Osteocyte (in vitro differentiated cells): Measurements from ENCODE around the gene ZNF207. TPM values are rescaled to one million over a fixed set of nuclear protein-coding genes. Genes with fewer than 3 reads are reported as not detected.
"Not testable (repeated sequence)": the region's sequence is repeated elsewhere in the genome, so short reads cannot be mapped to it uniquely, and the experiment has no call there.

Source experiments
- DNase-seq: peaks from one replicate; pipeline ENCODE4 v3.0.0; 2021; ENCODE audit warnings: mixed read lengths; ENCODE audit not compliant: unreplicated experiment; ENCODE audit errors: extremely low spot score
- H3K27ac Mint-ChIP-seq: one replicate; pipeline ENCODE4 v1.8.0; 2021; ENCODE audit warnings: mild to moderate bottlenecking, mixed read lengths; ENCODE audit not compliant: unreplicated experiment
- H3K27me3 Mint-ChIP-seq: one replicate; pipeline ENCODE4 v1.8.0; 2021; ENCODE audit warnings: mixed read lengths; ENCODE audit not compliant: unreplicated experiment
- H3K36me3 Mint-ChIP-seq: one replicate; pipeline ENCODE4 v1.8.0; 2021; ENCODE audit warnings: mixed read lengths; ENCODE audit not compliant: unreplicated experiment
- H3K4me1 Mint-ChIP-seq: one replicate; pipeline ENCODE4 v1.8.0; 2021; ENCODE audit warnings: mixed read lengths; ENCODE audit not compliant: unreplicated experiment
- H3K4me3 Mint-ChIP-seq: one replicate; pipeline ENCODE4 v1.8.0; 2021; ENCODE audit warnings: mild to moderate bottlenecking, moderate library complexity, mixed read lengths; ENCODE audit not compliant: unreplicated experiment
- H3K9me3 Mint-ChIP-seq: one replicate; pipeline ENCODE4 v1.8.0; 2021; ENCODE audit warnings: mixed read lengths; ENCODE audit not compliant: unreplicated experiment
- CTCF ChIP-seq: fragments of 200-600 bp; sonication (generic); IDR thresholded peaks from 2 replicates; pipeline ENCODE4 v1.5.0; 2021; ENCODE audit warnings: antibody characterized with exemption, mild to moderate bottlenecking, moderate library complexity
- total RNA-seq: library from RNA; stranded (reverse); gene quantifications from 2 replicates; pipeline ENCODE4 v1.2.1, GENCODE V29; 2021

The ZNF207 gene
- total RNA-seq, 1 donor from 2014 or later: 153 TPM

- no peak overlapping the region for H3K27ac Mint-ChIP-seq
- no peaks in the 10 kb centered on the region for H3K9me3 Mint-ChIP-seq
- H3K27me3 Mint-ChIP-seq: peaks cover 21% of the 10 kb centered on the region
- DNase-seq: no peak
- H3K4me1 Mint-ChIP-seq: no peaks in the 10 kb centered on the region
- TF ChIP-seq CTCF: no peak
- no peaks in the 10 kb centered on the region for H3K36me3 Mint-ChIP-seq
- no peak overlapping the region for H3K4me3 Mint-ChIP-seq
Observed at GRCh38 chr17:32317353-32317752, 32.6 kb upstream of the ZNF207 start.

GRCh38 chr17:32318071-32318470, 31.9 kb upstream of the ZNF207 start:
- Mint-ChIP-seq H3K9me3 (no peaks in the 10 kb centered on the region), H3K4me1 (no peaks in the 10 kb centered on the region), H3K27ac (no peak overlapping the region), H3K36me3 (no peaks in the 10 kb centered on the region), H3K4me3 (no peak overlapping the region), H3K27me3 (peaks cover 21% of the 10 kb centered on the region)
- DNase-seq: no peak
- TF ChIP-seq CTCF: no peak

GRCh38 chr17:32319548-32319905, 30.4 kb upstream of the ZNF207 start:
- Mint-ChIP-seq H3K9me3 (no peaks in the 10 kb centered on the region), H3K4me3 (no peak overlapping the region), H3K27ac (no peak overlapping the region), H3K4me1 (peaks cover 3% of the 10 kb centered on the region), H3K27me3 (peaks cover 21% of the 10 kb centered on the region), H3K36me3 (no peaks in the 10 kb centered on the region)
- DNase-seq: peak; percentile 88
- peak; percentile 91 for TF ChIP-seq CTCF

- not testable (repeated sequence) for H3K27ac Mint-ChIP-seq, H3K4me3 Mint-ChIP-seq, H3K9me3 Mint-ChIP-seq, DNase-seq, H3K36me3 Mint-ChIP-seq, H3K4me1 Mint-ChIP-seq
- H3K27me3 Mint-ChIP-seq: peaks cover 16% of the 10 kb centered on the region
Observed at GRCh38 chr17:32320080-32320479, 29.9 kb upstream of the ZNF207 start.

GRCh38 chr17:32320847-32321246, 29.1 kb upstream of the ZNF207 start:
- no peaks in the 10 kb centered on the region for H3K36me3 Mint-ChIP-seq
- no peak for TF ChIP-seq CTCF
- H3K4me1 Mint-ChIP-seq: peaks cover 5% of the 10 kb centered on the region

GRCh38 chr17:32323046-32323445, 26.9 kb upstream of the ZNF207 start:
- H3K27me3 Mint-ChIP-seq: no peaks in the 10 kb centered on the region
- peaks cover 5% of the 10 kb centered on the region for H3K4me1 Mint-ChIP-seq
- no peak overlapping the region for H3K27ac Mint-ChIP-seq
- no peak for TF ChIP-seq CTCF
- H3K36me3 Mint-ChIP-seq: no peaks in the 10 kb centered on the region
- no peak overlapping the region for H3K4me3 Mint-ChIP-seq
- no peaks in the 10 kb centered on the region for H3K9me3 Mint-ChIP-seq
- no peak for DNase-seq

More at GRCh38 chr17:32320847-32321246, 29.1 kb upstream of the ZNF207 start:
- H3K9me3 Mint-ChIP-seq: no peaks in the 10 kb centered on the region
- no peak for DNase-seq
- H3K27me3 Mint-ChIP-seq: peaks cover 9% of the 10 kb centered on the region
- no peak overlapping the region for H3K4me3 Mint-ChIP-seq
- no peak overlapping the region for H3K27ac Mint-ChIP-seq
